T follicular helper cell (primary cell): ENCODE data around the gene SLC9A5.
A peak's percentile ranks its signal among the peaks of the same experiment; 100 is the strongest.

Experiments
- DNase-seq: peaks from one replicate; pipeline ENCODE4 v3.0.0-alpha.2; 2020; ENCODE audit warnings: low read depth

The SLC9A5 gene

GRCh38 chr16:67240506-67240905 lies 8.3 kb upstream of the SLC9A5 start:
- no peak for DNase-seq

GRCh38 chr16:67241008-67241900 lies 7.5 kb upstream of the SLC9A5 start:
- no peak for DNase-seq

DNA sequence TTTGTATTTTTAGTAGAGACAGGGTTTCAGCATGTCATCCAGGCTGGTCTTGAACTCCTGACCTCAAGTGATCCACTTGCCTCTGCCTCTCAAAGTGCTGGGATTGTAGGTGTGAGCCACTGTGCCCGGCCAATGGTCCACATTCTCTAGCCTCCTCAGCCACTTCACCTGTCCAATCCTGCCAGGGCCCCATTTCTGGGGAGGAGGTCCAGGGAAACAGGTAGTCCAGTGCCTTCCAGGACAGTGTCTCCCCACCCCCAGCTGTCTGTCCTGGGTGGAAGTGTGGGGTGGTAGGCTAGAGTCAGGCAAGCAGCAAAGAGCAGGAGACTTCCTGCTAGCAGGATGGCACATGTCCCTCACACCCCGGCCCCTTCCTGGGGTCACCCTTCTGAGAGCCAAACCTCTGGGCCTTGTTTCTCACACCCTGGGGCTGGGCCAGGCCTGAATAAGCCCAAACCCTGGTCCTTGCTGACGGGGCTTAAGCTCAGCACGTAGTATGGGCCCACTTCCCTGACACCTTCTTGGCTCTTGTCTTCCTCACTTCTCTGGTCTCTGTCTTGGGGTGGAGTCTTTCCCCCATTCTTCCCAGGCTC lies 6.5 kb upstream of the SLC9A5 start:
- DNase-seq: no peak

GRCh38 chr16:67243481-67243880 lies 5.3 kb upstream of the SLC9A5 start:
- no peak for DNase-seq

DNA sequence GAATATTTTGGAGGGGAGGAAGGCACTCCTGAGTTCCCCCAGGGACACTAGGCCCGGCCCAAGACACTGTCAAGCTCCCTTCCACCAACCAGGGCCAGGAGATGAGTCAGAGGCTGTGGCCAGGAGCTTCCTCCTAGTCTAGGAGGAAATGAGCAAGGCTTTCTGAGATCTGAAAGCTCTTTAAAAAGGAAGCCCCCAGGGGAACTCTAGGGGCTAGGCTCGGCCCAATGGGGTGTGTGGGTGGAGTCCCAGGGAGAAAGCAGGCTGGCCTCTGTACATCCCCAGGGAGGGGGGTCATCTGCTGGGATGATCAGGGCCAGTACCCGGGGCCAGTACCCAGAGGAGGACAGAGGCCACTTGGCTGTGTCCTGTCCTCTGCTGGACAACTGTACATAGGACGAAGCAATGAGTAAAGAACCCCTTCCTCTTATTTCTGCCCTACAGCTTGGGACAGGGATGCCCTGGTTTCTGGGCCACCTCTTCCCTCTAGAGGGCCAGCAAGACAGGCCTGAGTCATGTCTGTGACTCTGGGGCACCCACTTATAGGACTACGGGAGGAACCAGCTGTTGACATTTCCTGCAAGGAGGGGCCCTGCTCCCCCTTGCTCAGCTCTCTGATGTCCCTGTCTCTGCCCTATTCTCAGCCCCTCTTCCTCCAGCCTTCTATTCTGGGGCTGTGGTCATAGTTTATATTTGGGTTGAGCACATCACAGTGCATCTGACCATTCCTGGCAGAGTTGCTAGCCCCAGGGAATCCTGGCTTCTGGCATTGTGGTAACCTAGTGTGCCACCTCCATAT lies 4.2 kb upstream of the SLC9A5 start:
- peak; percentile 64 for DNase-seq

- no peak for DNase-seq
Observed at GRCh38 chr16:67245186-67245585, 3.6 kb upstream of the SLC9A5 start.

- no peak for DNase-seq
Observed at GRCh38 chr16:67245674-67246080, 3.1 kb upstream of the SLC9A5 start.

DNA sequence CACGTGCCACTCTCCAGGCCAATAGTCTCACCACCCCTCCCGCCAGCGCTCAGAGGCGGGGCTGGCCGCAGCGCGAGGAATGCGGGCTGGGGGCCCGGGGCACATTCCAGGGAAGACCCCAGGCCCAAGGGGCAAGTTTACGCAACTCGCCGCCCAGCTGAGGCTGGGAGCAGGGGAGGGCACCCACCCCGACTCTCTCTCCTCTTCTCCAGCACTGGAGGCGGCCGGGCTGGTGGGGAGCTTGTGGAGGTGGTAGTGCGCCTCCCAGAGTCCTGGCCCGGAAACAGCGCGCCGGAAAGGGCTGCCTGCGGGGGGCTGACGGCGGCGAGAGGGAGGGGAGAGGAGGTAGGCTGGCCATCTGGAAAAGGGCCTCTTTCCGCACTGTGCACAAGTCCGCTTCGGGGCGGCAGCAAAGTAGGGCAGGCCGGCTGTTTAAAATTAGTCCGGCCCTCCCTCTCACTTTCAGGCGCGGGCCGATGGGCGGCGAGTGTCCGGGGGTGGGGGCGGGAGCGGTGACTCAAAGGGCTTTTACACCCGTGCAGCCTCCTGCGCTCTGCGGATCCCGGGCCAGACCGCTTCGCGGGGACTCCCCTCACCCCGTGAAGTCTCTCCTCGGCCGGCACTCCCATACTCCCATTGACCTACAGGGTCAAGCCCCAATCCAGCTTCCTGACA lies 2.6 kb upstream of the SLC9A5 start:
- DNase-seq: no peak

DNA sequence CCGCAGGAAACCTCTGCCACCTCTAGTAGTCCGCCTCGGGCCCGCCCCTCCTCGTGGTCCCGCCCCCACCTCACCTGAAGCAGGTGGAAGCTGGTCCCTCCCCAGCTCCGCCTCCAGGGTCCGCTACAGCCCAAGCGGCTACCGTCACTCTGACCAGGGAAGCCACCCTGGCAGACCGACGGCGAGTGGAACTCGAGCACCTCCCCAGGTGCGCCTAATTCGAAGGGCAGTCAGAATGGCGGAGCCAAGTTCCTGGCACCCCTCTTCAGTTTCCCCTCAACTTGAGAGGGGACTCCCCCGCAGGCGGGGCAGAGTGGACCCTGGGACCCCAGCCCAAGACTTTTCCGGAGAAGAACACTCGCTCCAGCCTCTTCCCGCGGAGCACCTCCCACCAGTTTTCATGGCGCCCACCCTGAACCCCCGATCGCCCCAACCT lies 2.0 kb upstream of the SLC9A5 start:
- DNase-seq: no peak

DNA sequence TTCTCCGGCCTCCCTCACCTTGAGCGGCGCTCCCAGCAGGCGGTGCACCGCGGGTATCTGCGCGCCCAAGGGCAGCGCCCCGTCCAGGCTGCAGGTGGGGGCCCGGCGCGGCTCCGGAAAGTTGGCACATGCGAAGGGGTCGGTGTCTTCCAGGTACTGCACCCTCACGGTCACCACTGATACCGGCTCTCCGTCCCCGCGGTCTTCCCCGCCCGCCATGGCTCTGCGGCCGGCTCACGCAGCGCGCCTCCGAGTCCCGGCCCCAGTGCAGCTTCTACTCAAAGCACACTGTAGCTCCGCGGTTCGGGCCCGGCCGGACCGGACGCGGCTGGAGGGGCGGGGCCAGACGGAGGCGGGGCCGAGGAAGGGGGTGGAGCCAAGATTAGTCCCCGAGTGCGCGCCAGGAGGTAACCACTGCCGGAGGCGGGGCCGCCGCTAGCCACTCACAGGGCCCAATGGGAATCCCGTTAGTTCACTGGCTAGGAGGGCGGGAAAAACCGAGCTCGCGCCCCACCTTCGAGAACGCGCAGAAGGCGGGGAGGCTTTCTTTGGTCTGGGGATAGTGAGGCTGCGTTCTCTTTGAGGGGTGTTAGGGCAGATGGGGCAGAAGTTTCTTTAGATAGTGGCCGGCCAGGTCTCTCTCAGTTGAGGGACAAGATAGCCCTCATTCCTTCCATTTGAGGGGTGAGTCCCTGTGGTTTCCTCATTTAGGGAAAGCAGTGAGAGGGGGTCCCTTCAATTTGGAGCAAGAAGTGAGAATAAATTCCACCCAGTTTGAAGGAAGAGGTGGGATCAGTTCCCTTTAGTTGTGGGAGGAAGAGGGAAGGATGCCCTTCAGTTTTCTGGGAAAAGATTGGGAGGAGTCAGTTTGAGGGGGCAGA lies 1.3 kb upstream of the SLC9A5 start, which contains the start of gene FHOD1:
TSS of gene FHOD1 (minus strand) at position 290 of the 881 bp plus-strand sequence. CDS start at position 219, 71 bp downstream.
- peak; percentile 90 for DNase-seq

- DNase-seq: no peak
Observed at GRCh38 chr16:67248073-67248400, 742 bp upstream of the SLC9A5 start.

DNA sequence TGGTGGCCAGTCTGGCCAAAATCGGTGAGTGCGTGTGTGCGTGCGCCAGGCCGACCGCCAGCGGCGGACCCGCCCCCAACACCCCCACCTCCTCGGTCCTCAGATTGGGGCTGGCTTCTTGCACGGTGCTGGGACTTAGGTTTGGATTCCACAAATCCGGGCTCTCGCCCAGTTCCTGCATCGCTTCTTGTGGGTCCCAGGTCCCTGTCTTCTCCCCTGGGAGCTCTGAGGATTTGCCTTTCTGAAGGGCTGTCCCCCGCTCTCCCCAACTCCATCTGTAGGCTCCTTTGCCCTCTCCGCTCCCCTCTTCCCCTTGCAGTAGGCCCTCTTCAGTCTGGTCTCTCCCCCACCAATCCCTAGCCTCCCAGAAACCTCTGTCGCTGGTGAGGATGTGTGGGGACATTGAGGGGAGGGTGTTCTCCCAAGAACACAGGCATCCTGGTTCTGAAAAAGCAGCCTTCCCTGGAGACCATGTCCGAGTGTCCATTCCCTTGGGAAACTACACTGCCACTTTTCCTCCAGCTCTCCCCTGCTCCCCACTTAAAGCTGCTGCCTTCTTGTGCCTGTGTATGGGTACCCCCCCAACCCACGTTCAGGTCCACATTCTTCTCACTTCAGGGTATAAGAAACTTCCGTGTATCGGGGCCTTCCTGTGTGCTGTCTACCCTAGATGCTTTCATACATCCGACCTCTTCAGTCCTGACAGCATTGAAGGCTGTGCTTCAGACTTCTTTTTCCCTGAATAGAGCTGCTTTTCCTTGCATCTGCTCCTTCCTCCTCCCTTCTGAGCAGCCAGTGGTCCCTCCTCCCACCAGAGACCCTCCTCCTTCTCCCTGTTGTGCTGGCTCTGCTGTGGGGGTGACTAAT lies 632 bp downstream of the SLC9A5 start:
- no peak for DNase-seq

DNA sequence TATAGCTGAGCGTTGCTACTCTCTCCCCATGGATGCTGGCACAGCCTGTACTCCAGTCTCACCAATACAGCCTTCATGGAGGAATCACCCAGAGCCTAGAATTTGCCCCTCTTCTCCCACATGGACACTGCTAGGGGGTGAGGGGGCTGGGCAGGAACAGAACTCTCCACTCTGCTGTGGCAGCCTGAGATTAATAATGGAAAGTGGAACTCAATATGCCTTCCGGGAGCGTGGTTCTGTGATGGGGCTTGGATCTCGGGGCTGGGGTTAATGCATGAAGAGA lies 1.2 kb downstream of the SLC9A5 start:
- no peak for DNase-seq

DNA sequence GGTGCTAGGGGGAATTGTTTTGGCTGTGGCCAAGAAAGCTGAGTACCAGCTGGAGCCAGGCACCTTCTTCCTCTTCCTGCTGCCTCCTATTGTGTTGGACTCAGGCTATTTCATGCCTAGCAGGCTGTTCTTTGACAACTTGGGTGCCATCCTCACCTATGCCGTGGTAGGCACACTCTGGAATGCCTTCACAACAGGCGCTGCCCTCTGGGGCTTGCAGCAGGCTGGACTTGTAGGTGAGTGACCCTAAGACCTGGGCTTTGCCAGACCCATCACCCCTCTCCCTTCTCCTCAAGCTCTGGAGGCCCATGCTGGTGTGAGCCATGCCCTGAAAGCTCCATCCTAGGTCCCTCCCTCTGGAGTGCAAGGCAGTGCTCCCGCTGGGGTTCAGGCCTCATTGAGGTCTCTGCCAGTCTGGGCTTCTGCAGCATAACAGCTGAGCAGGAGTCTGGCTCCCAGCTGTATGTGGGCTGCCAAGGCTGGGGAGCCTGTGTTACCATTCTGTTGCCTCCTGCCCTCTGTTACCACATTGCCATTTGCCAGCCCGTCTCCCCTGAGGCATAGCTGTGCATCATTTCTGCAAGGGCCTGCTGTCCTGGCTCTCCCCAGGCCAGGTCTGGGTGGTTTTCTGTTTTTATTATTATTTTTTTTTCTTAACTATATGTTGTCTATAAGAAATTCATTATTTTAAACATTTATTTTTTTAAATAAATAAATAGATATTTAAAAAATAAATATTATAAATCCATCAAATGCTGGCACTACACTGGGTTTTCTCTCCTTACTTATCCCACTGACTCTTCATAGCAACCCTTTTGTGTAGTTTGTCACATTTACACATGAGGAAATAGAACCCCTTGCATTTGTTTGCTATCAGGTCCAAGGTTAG lies 4.1 kb downstream of the SLC9A5 start:
- DNase-seq: no peak

DNA sequence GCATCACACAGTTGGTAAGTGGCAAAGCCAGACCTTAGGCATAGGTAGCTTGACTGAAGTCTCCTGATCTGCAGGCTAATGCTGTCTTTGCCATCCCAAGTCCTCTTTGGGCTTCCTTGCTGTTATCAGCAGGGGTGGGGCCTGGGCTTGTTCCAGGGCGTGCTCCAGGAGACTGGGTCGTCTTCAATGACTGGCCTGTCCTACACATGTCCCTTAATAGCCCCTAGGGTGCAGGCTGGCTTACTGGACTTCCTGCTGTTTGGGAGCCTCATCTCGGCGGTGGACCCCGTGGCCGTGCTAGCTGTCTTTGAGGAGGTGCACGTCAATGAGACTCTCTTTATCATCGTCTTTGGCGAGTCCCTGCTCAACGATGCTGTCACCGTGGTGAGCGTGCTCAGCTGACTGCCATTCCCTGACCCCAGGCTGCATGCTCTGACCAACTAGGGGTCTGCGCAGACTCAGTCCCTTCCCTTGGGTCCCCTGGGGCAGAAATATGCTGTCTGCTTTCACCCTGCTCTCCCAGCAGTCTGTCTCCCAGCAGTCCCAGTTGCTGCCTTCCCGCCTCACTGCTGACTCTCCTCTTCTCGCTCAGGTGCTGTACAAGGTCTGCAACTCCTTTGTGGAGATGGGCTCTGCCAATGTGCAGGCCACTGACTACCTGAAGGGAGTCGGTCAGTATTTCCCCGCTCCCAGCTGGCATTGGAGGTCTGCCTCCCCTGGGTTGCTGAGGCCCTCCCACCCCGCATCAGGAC lies 6.2 kb downstream of the SLC9A5 start:
- DNase-seq: no peak

DNA sequence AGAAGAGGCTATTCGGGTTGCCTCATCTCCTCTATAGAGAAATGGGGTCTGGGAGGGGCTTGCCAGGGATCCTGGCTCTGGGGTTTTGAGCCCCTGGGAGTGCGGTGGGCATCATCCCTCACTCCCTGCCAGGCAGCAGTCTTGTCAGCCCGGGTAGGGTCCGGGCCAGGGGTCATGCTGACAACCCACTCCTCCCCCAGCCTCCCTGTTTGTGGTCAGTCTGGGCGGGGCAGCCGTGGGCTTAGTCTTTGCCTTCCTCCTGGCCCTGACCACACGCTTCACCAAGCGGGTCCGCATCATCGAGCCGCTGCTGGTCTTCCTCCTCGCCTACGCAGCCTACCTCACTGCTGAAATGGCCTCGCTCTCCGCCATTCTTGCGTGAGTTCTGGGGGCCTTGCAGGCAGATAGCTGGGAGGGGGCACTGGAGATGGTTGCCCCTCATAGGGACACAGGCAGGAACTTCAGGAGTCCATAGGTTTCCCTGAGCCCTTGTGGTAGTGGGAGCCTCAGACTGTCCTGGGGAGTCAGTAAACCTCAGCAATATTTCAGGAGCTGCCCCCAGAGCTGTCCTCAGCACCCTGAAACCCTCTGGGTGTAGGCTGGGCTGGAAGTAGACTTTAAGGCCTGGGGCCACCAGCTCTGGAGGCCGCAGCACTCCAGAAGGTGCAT lies 6.9 kb downstream of the SLC9A5 start:
- no peak for DNase-seq

DNA sequence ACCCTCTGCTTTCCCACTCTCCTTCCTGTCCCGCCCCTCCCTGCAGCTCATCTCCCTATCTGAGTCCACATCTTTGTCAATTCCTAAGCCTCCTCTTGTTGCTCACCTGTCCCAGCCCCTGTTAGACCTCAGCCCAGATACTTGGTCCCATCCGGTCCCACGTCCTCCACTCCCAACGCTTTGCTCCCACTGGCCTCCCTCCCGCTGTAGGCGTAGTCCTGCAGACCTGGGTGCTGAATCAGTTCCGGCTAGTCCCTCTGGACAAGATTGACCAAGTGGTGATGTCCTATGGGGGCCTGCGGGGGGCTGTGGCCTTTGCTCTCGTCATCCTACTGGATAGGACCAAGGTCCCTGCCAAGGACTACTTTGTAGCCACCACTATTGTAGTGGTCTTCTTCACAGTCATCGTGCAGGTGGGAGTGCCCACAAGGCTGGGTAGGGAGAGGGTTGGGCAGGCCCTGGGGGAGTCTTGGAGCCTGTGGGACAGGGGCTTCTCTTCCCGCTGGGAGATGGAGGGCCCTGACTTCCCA lies 8.0 kb downstream of the SLC9A5 start:
- no peak for DNase-seq
